Endothelial cell of umbilical vein (primary cell): Measurements from ENCODE around the gene PCNT. TPM values are rescaled to one million over a fixed set of nuclear protein-coding genes. Genes with fewer than 3 reads are reported as not detected.

Experiments
- BruUV-seq: library from RNA; stranded (reverse); fragments of 400-500 nt; replicated peaks from 2 replicates; lab custom pipeline; 2021; lab: Mats Ljungman, UMichigan
- CTCF ChIA-PET: fragments of 300-600, 350-600 bp; sonication (Branson Sonifier 250); formaldehyde crosslinking; loops from one replicate; lab custom pipeline; 2021; ENCODE audit warnings: antibody characterized with exemption, inconsistent platforms; lab: Charles Lee
- POLR2A ChIA-PET: fragments of 300-600, 350-600 bp; sonication (Branson Sonifier 250); formaldehyde crosslinking; loops from one replicate; lab custom pipeline; 2021; ENCODE audit warnings: antibody characterized with exemption, inconsistent platforms; lab: Charles Lee
- DNase-seq: peaks from one replicate; pipeline ENCODE4 v3.0.0-alpha.2; 2011; ENCODE audit warnings: low read depth, low spot score
- FAIRE-seq: peaks from 2 replicates; lab custom pipeline; 2011; peaks lifted over from hg19 to GRCh38; lab: Jason Lieb, UNC
- H2AFZ ChIP-seq: 2 replicates; pipeline ENCODE4 v1.6.0; 2012; ENCODE audit warnings: low read depth, low read length, control low read depth, inconsistent platforms
- H3K27ac ChIP-seq: 2 replicates; pipeline ENCODE4 v1.5.1; 2011; ENCODE audit warnings: low read depth, mild to moderate bottlenecking, control low read depth, low read length, moderate library complexity; ENCODE audit not compliant: insufficient read depth
- H3K27me3 ChIP-seq, 2 experiments: 2 replicates each; pipeline versions ENCODE4 v1.6.0 to v1.6.1; 2011; ENCODE audit warnings: low read length in 2 of 2, mixed read lengths in 1 of 2; ENCODE audit not compliant: control insufficient read depth in 2 of 2, insufficient read depth in 2 of 2
- H3K36me3 ChIP-seq, 2 experiments: 2 replicates in 1 of 2; 3 replicates in 1 of 2; pipeline ENCODE4 v1.5.1; 2011; ENCODE audit warnings: low read length in 2 of 2, mild to moderate bottlenecking in 1 of 2, moderate library complexity in 1 of 2; ENCODE audit not compliant: control insufficient read depth in 2 of 2, insufficient read depth in 2 of 2; ENCODE audit errors: extremely low read depth in 1 of 2
- H3K4me1 ChIP-seq: 3 replicates; pipeline ENCODE4 v1.5.1; 2011; ENCODE audit warnings: mild to moderate bottlenecking, low read length; ENCODE audit not compliant: control insufficient read depth, insufficient read depth; ENCODE audit errors: extremely low read depth
- H3K4me2 ChIP-seq: 2 replicates; pipeline ENCODE4 v1.6.1; 2011; ENCODE audit warnings: low read length, control low read depth, mixed read lengths; ENCODE audit not compliant: insufficient read depth
- H3K4me3 ChIP-seq, 3 experiments: fragments of 200-600 bp in 1 of 3; sonication (generic), shearing (Covaris generic) in 1 of 3; replicated peaks in 1 of 3; 2 replicates each; pipeline ENCODE4 v1.5.1; 2011 to 2016; ENCODE audit warnings: control low read depth in 3 of 3, low read length in 3 of 3, mild to moderate bottlenecking in 2 of 3, inconsistent platforms in 1 of 3, low read depth in 1 of 3, moderate library complexity in 1 of 3; ENCODE audit not compliant: insufficient read depth in 1 of 3
- H3K79me2 ChIP-seq: 2 replicates; pipeline ENCODE4 v1.6.0; 2012; ENCODE audit warnings: low read length, inconsistent platforms; ENCODE audit not compliant: control insufficient read depth, insufficient read depth
- H3K9ac ChIP-seq: replicated peaks from 2 replicates; pipeline ENCODE3; 2011; ENCODE audit warnings: low read length, control low read depth; ENCODE audit not compliant: insufficient read depth; ENCODE audit errors: extremely low read depth
- H3K9me1 ChIP-seq: replicated peaks from 3 replicates; pipeline ENCODE4 v1.6.0; 2011; ENCODE audit warnings: mild to moderate bottlenecking, low read length; ENCODE audit not compliant: control insufficient read depth, insufficient read depth; ENCODE audit errors: extremely low read depth
- H3K9me3 ChIP-seq: replicated peaks from 2 replicates; pipeline ENCODE4 v1.5.1; 2012; ENCODE audit warnings: low read length, inconsistent platforms; ENCODE audit not compliant: control insufficient read depth, insufficient read depth
- H4K20me1 ChIP-seq: replicated peaks from 2 replicates; pipeline ENCODE3; 2011; ENCODE audit warnings: mild to moderate bottlenecking, low read length; ENCODE audit not compliant: control insufficient read depth, insufficient read depth; ENCODE audit errors: extremely low read depth
- EZH2 ChIP-seq: IDR thresholded peaks from 2 replicates; pipeline ENCODE4 v1.6.1; 2012; ENCODE audit warnings: borderline replicate concordance, low read depth, mild to moderate bottlenecking, moderate library complexity, low read length, inconsistent platforms; ENCODE audit not compliant: severe bottlenecking
- FOS ChIP-seq: IDR thresholded peaks from 2 replicates; pipeline ENCODE4 v1.6.1; 2011; ENCODE audit warnings: mild to moderate bottlenecking, low read length, moderate library complexity, borderline replicate concordance; ENCODE audit not compliant: insufficient read depth
- GATA2 ChIP-seq: IDR thresholded peaks from 2 replicates; pipeline ENCODE4 v1.7.0; 2011; ENCODE audit warnings: low read depth, mild to moderate bottlenecking, moderate library complexity, mixed read lengths, low read length; ENCODE audit not compliant: insufficient read length, insufficient read depth
- JUN ChIP-seq: IDR thresholded peaks from 2 replicates; pipeline ENCODE4 v1.6.1; 2011; ENCODE audit warnings: borderline replicate concordance, low read depth; ENCODE audit not compliant: insufficient read length, insufficient read depth
- MYC ChIP-seq: IDR thresholded peaks from one replicate; pipeline ENCODE4 v1.6.1; 2011; ENCODE audit warnings: mild to moderate bottlenecking, low read depth, low read length
- POLR2A ChIP-seq: IDR thresholded peaks from 2 replicates; pipeline ENCODE4 v1.6.1; 2012; ENCODE audit warnings: low read depth, mild to moderate bottlenecking, control low read depth, low read length
- POLR2AphosphoS5 ChIP-seq: IDR thresholded peaks from 2 replicates; pipeline ENCODE4 v1.6.1; 2012; ENCODE audit warnings: low read depth, mild to moderate bottlenecking, control low read depth, low read length, moderate library complexity; ENCODE audit not compliant: insufficient read depth
- dilution Hi-C: fragments of 300-500 bp; cut with MboI; formaldehyde crosslinking; loops from one replicate; pipeline ENCODE4 v1.15.0; 2019; ENCODE audit warnings: low sequenced_read_pairs; ENCODE audit not compliant: extremely low pct_ligation_motif_present
- intact Hi-C: fragments of 100-400 bp; cut with micrococcal nuclease; formaldehyde crosslinking; loops from one replicate; pipeline ENCODE4 v1.10.0; 2022
- polyA plus RNA-seq, 4 experiments: library from polyadenylated mRNA; depleted of rRNA in 3 of 4; stranded (reverse) in 3 of 4; unstranded in 1 of 4; fragments of >200 nt; gene quantifications; 2 replicates each; pipeline versions ENCODE4 v1.2.1 to v1.2.3, GENCODE V29; 2011 to 2012; ENCODE audit warnings: missing spikeins in 1 of 4
- total RNA-seq: library from RNA; stranded (reverse); gene quantifications from 2 replicates; pipeline ENCODE4 v1.2.3, GENCODE V29; 2021
- TF ChIP-seq, protein P1 (sequence below), 2 donors: IDR thresholded peaks; 1 replicate in 1 of 2; 2 replicates in 1 of 2; pipeline ENCODE4 v1.5.1; 2011; ENCODE audit warnings: low read length in 2 of 2, mild to moderate bottlenecking in 2 of 2, moderate library complexity in 2 of 2, control low read depth in 1 of 2, inconsistent platforms in 1 of 2, low read depth in 1 of 2; ENCODE audit not compliant: insufficient read depth in 1 of 2; ENCODE audit errors: extremely low read depth in 1 of 2
- TF ChIP-seq, protein P2 (sequence below): IDR thresholded peaks from 2 replicates; pipeline ENCODE4 v1.6.1; 2011; ENCODE audit not compliant: insufficient read depth, insufficient read length

PCNT gene
- total and polyA plus RNA-seq, 2 donors (not counting 3 experiments of a cell fraction or from before 2014, with no cell fraction given): 9.6 to 49.5 TPM

DNA sequence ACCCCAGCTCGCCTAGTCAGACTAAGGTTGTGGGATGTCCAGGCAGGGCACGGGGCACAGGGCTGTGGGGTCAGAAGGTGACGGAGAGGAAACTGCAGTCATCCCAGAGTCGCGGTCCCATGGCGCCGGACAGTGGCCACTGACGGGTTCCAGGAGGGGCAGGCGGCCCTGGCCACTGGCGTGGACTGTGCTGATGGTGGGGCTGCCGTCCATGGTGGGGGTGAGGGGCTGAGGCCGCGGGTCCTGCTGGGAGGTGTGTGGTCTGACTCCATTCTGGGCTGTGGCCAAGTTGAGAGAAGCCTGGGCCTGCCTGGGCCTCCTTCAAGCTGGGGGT lies 32.0 kb downstream of the PCNT start:
- CTCF ChIA-PET: no interaction called here
- dilution Hi-C loops: no loop called here
- POLR2A ChIA-PET: no interaction called here

More for the DNA sequence above, 32.0 kb downstream of the PCNT start:
- Histone ChIP-seq H3K9me3 (no peaks in the 10 kb centered on the region), H3K9me1 (no peaks in the 10 kb centered on the region), H4K20me1 (no peaks in the 10 kb centered on the region), H2AFZ (no peak overlapping the region), H3K36me3 (peaks cover 2 to 44% of the 10 kb centered on the region in 2 experiments), H3K9ac (no peak overlapping the region), H3K27me3 (no peaks in the 10 kb centered on the region), H3K4me2 (no peak overlapping the region), H3K4me3 (no peak overlapping the region), H3K27ac (no peak overlapping the region), H3K4me1 (no peaks in the 10 kb centered on the region), H3K79me2 (no peaks in the 10 kb centered on the region)
- TF ChIP-seq MYC: no peak
- TF ChIP-seq, protein P1, sequence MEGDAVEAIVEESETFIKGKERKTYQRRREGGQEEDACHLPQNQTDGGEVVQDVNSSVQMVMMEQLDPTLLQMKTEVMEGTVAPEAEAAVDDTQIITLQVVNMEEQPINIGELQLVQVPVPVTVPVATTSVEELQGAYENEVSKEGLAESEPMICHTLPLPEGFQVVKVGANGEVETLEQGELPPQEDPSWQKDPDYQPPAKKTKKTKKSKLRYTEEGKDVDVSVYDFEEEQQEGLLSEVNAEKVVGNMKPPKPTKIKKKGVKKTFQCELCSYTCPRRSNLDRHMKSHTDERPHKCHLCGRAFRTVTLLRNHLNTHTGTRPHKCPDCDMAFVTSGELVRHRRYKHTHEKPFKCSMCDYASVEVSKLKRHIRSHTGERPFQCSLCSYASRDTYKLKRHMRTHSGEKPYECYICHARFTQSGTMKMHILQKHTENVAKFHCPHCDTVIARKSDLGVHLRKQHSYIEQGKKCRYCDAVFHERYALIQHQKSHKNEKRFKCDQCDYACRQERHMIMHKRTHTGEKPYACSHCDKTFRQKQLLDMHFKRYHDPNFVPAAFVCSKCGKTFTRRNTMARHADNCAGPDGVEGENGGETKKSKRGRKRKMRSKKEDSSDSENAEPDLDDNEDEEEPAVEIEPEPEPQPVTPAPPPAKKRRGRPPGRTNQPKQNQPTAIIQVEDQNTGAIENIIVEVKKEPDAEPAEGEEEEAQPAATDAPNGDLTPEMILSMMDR (IDR thresholded peaks at IDR 0.05; ENCODE audit: extremely low read depth in 1 of 2, insufficient read depth in 1 of 2, low read depth in 1 of 2, low read length in 2 of 2): no peak
- no peak for TF ChIP-seq POLR2A
- no peak for TF ChIP-seq JUN
- TF ChIP-seq POLR2AphosphoS5: no peak
- no peak for TF ChIP-seq FOS
- TF ChIP-seq, protein P2, sequence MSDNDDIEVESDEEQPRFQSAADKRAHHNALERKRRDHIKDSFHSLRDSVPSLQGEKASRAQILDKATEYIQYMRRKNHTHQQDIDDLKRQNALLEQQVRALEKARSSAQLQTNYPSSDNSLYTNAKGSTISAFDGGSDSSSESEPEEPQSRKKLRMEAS: no peak
- no peak for TF ChIP-seq GATA2
- no peak for TF ChIP-seq EZH2
- FAIRE-seq (no peak), DNase-seq (no peak)
- BruUV-seq: no TSS peak
- intact Hi-C loops: no loop called here
